OCI-LY1 (cell line): ENCODE measurements around the gene ERV3-1.
"Not testable (repeated sequence)": the region's sequence is repeated elsewhere in the genome, so short reads cannot be mapped to it uniquely, and the experiment has no call there.

Experiments used
- H2AFZ ChIP-seq: fragments of 200-600 bp; sonication (generic), shearing (Covaris generic); 2 replicates; pipeline ENCODE4 v1.6.0; 2014; ENCODE audit warnings: antibody characterized with exemption, mild to moderate bottlenecking, low read length
- H3F3A ChIP-seq: fragments of 200-600 bp; sonication (generic), shearing (Covaris generic); 2 replicates; pipeline ENCODE4 v1.6.0; 2014; ENCODE audit warnings: mild to moderate bottlenecking, antibody characterized with exemption, low read length, moderate library complexity; ENCODE audit not compliant: insufficient read depth
- H3K27ac ChIP-seq: fragments of 200-600 bp; sonication (generic); 2 replicates; pipeline ENCODE4 v1.5.1; 2014; ENCODE audit warnings: low read length, mixed run types, mild to moderate bottlenecking, low read depth; ENCODE audit not compliant: poor library complexity, severe bottlenecking
- H3K27me3 ChIP-seq: fragments of 200-600 bp; sonication (generic); 2 replicates; pipeline ENCODE4 v1.6.0; 2014; ENCODE audit warnings: antibody characterized with exemption, mild to moderate bottlenecking, low read length, moderate library complexity; ENCODE audit not compliant: insufficient read depth
- H3K36me3 ChIP-seq: fragments of 200-600 bp; sonication (generic); 2 replicates; pipeline ENCODE4 v1.6.1; 2014; ENCODE audit warnings: mild to moderate bottlenecking, antibody characterized with exemption, low read length, moderate library complexity, mixed read lengths; ENCODE audit not compliant: insufficient read depth
- H3K4me1 ChIP-seq: fragments of 200-600 bp; sonication (generic); 2 replicates; pipeline ENCODE4 v1.5.1; 2014; ENCODE audit warnings: mild to moderate bottlenecking, low read length, moderate library complexity; ENCODE audit not compliant: insufficient read depth, severe bottlenecking
- H3K4me2 ChIP-seq: fragments of 200-600 bp; sonication (generic), shearing (Covaris generic); 2 replicates; pipeline ENCODE4 v1.6.1; 2014; ENCODE audit warnings: low read length
- H3K4me3 ChIP-seq: fragments of 200-600 bp; sonication (generic); 2 replicates; pipeline ENCODE4 v1.5.1; 2014; ENCODE audit warnings: low read length, low read depth, mild to moderate bottlenecking, mixed read lengths; ENCODE audit not compliant: poor library complexity, severe bottlenecking
- H3K79me2 ChIP-seq: fragments of 200-600 bp; shearing (Covaris generic); 2 replicates; pipeline ENCODE4 v1.6.1; 2016; ENCODE audit warnings: mixed run types, low read length, mixed read lengths; ENCODE audit not compliant: insufficient read depth
- H3K9ac ChIP-seq: fragments of 200-600 bp; sonication (generic), shearing (Covaris generic); 2 replicates; pipeline ENCODE4 v1.6.1; 2014; ENCODE audit warnings: mild to moderate bottlenecking, low read length, mixed read lengths
- H3K9me2 ChIP-seq: fragments of 200-600 bp; sonication (generic), shearing (Covaris generic); 2 replicates; pipeline ENCODE4 v1.6.1; 2014; ENCODE audit warnings: low read depth, mild to moderate bottlenecking, low read length, mixed read lengths
- H3K9me3 ChIP-seq: fragments of 200-600 bp; shearing (Covaris generic); 2 replicates; pipeline ENCODE4 v1.6.1; 2014; ENCODE audit warnings: low read length, mixed read lengths
- H4K20me1 ChIP-seq: fragments of 200-600 bp; sonication (generic), shearing (Covaris generic); 2 replicates; pipeline ENCODE4 v1.6.0; 2016; ENCODE audit warnings: mild to moderate bottlenecking, low read length; ENCODE audit not compliant: insufficient read depth
- CTCF ChIP-seq: fragments of 200-600 bp; sonication (generic), shearing (Covaris generic); IDR thresholded peaks from 2 replicates; pipeline ENCODE4 v1.5.1; 2017; ENCODE audit warnings: mild to moderate bottlenecking, antibody characterized with exemption, low read length, moderate library complexity, mixed read lengths
- EZH2 ChIP-seq: fragments of 200-600 bp; sonication (generic), shearing (Covaris generic); IDR thresholded peaks from 2 replicates; pipeline ENCODE4 v1.8.0; 2017; ENCODE audit warnings: borderline replicate concordance, mixed run types, mild to moderate bottlenecking, antibody characterized with exemption, low read length, moderate library complexity, mixed read lengths

The ERV3-1 gene, protein sequence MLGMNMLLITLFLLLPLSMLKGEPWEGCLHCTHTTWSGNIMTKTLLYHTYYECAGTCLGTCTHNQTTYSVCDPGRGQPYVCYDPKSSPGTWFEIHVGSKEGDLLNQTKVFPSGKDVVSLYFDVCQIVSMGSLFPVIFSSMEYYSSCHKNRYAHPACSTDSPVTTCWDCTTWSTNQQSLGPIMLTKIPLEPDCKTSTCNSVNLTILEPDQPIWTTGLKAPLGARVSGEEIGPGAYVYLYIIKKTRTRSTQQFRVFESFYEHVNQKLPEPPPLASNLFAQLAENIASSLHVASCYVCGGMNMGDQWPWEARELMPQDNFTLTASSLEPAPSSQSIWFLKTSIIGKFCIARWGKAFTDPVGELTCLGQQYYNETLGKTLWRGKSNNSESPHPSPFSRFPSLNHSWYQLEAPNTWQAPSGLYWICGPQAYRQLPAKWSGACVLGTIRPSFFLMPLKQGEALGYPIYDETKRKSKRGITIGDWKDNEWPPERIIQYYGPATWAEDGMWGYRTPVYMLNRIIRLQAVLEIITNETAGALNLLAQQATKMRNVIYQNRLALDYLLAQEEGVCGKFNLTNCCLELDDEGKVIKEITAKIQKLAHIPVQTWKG

DNA sequence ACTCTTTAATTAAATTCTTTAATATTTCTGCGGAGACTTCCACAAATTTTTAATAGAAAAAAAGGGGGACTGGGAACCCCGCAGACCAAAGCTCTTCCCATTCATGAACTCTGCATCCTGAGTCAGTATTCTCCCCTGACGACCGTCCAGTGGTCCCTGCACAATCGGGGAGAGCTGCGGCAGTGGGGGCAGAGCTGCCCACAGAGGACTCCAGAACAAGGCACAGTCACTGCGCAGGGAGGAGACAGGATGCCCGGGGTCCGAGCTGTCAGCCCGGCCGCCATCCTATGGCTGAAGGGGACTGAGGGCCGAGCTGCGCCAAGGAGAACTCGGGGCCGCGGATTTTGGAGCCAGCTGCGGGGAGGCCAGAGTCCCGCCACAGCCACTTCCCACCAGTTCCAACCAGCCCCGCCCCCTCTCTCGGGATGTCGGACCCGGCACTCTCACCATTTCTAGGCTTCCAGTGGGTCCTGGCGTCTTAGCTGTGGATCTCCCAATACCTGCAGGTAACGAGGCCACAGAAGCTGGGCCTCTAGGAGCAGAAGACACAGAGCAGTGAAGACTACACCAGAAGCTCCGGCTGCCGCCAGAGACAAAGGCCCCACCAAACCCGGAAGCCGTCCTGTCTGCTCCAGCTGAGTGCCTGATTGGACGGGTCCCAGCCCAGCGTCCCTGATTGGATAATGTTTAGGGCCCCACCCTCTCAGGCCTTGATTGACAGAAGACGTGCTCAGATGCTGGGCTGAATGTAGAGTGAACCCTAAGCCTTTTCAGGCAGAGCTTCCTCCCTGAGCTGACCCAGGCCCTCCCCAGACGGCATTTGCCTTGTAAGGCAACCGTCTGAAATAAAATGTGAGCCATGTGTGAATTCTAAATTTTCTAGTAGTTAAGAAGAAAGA is at the start of gene ERV3-1:
Gene ERV3-1, minus strand, starts transcription at position 594 of the 899 bp plus-strand sequence. CDS start 13,661 bp downstream, outside the sequence.
- H3K9ac ChIP-seq = peak within 1 kb of the TSS; percentile 74
- H3K9me2 ChIP-seq = no peaks in the 10 kb centered on the region
- peak within 1 kb of the TSS; percentile 60 for H3K27ac ChIP-seq
- H3K4me3 ChIP-seq = peak within 1 kb of the TSS; percentile 79
- peaks cover 22% of the 10 kb centered on the region for H3K4me1 ChIP-seq
- H2AFZ ChIP-seq = peak within 1 kb of the TSS; percentile 66
- H3K79me2 ChIP-seq = peaks cover 24% of the 10 kb centered on the region
- peaks cover 38% of the 10 kb centered on the region for H3K36me3 ChIP-seq
- H3K27me3 ChIP-seq = no peaks in the 10 kb centered on the region
- no peak for TF ChIP-seq EZH2
- TF ChIP-seq CTCF = no peak; the same call in 1 of the 2 replicates
- peaks cover 9% of the 10 kb centered on the region for H3K9me3 ChIP-seq
- H3F3A ChIP-seq = no peaks in the 10 kb centered on the region
- peak within 1 kb of the TSS; percentile 67 for H3K4me2 ChIP-seq
- H4K20me1 ChIP-seq = no peaks in the 10 kb centered on the region

- not testable (repeated sequence) for H3K9me2 ChIP-seq, H2AFZ ChIP-seq, H3K27me3 ChIP-seq, H3K79me2 ChIP-seq, H3K27ac ChIP-seq, H3K4me2 ChIP-seq, H3K9ac ChIP-seq, H3K9me3 ChIP-seq, H3K4me1 ChIP-seq, H3F3A ChIP-seq, H3K4me3 ChIP-seq, H4K20me1 ChIP-seq
- H3K36me3 ChIP-seq = peaks cover 23% of the 10 kb centered on the region
These were observed 49.3 kb upstream of the ERV3-1 start for GRCh38 chr7:65055786-65056185.

- H2AFZ ChIP-seq = not testable (repeated sequence)
These were observed 48.0 kb upstream of the ERV3-1 start for GRCh38 chr7:65054466-65054994.

GRCh38 chr7:65051654-65052053 is 45.2 kb upstream of the ERV3-1 start:
- H3K36me3 ChIP-seq, H3K27me3 ChIP-seq, H3K9me3 ChIP-seq, H3K4me1 ChIP-seq, H3K4me3 ChIP-seq, H3K79me2 ChIP-seq, H3K4me2 ChIP-seq, H2AFZ ChIP-seq, H3K9me2 ChIP-seq, H4K20me1 ChIP-seq, H3K27ac ChIP-seq, H3F3A ChIP-seq, H3K9ac ChIP-seq: not testable (repeated sequence)

More at GRCh38 chr7:65054466-65054994, 48.0 kb upstream of the ERV3-1 start:
- not testable (repeated sequence) for H3K4me1 ChIP-seq, H3K9me3 ChIP-seq, H3K9me2 ChIP-seq, H3K27ac ChIP-seq, H3F3A ChIP-seq, H3K9ac ChIP-seq, H3K27me3 ChIP-seq, H3K4me3 ChIP-seq, H3K79me2 ChIP-seq, H3K4me2 ChIP-seq, H4K20me1 ChIP-seq
- H3K36me3 ChIP-seq = peaks cover 23% of the 10 kb centered on the region

DNA sequence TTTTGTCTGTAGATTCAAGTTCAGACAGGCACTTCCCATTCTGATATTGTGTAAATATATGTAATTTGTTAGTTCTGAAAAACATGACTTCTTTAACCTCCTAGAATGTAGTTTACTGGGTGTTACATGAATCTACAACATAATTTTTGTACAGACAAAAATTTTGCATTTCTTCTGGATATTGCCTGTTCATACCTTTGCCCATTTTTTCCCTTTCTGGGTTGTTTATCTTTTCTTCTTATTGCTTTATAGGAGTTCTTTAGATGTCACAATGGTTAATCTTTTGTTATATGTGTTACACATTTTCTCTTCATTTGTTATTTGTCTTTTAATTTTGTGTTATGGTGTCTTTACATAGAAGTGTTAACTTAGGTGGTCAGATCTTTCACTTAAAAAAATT is 44.7 kb upstream of the ERV3-1 start:
- H3K36me3 ChIP-seq, H3K4me1 ChIP-seq, H3K4me2 ChIP-seq, H3K9me3 ChIP-seq, H3K27ac ChIP-seq, H3K27me3 ChIP-seq, H3K9me2 ChIP-seq, H3K4me3 ChIP-seq, H3K9ac ChIP-seq, H3F3A ChIP-seq, H3K79me2 ChIP-seq, H2AFZ ChIP-seq, H4K20me1 ChIP-seq: not testable (repeated sequence)

DNA sequence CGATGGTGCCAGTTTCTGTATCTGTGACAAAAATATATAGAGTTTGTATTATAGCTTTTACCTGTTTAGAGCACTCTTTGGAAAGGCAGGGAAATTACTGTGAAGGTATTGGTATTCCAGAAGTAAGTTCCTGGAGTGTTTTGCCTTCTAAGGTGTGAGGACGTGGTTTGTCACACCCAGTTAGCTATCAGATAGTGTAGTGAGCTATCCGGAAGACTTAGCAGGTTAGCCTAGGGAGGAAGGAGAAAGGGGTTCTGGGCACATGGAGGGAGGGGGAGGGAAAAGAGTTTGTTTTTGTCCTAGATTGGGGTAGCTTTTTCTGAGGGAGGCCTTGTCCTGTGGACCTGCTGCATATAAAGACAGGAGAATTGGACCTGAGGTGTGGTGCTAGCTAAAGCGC is 39.8 kb upstream of the ERV3-1 start:
- not testable (repeated sequence) for H4K20me1 ChIP-seq

More for the DNA sequence above, 39.8 kb upstream of the ERV3-1 start:
- H3K9ac ChIP-seq, H3K4me1 ChIP-seq, H3K9me2 ChIP-seq, H3K27me3 ChIP-seq, H3K4me2 ChIP-seq, H2AFZ ChIP-seq, H3K27ac ChIP-seq, H3K4me3 ChIP-seq, H3K9me3 ChIP-seq, H3F3A ChIP-seq: not testable (repeated sequence)
- Histone ChIP-seq H3K36me3 (peaks cover 20% of the 10 kb centered on the region), H3K79me2 (peaks cover 13% of the 10 kb centered on the region; the same call in 1 of the 2 replicates)
